HepG2 (cell line): ENCODE data around the gene CEP104. TPM values are rescaled to one million over a fixed set of nuclear protein-coding genes. Genes with fewer than 3 reads are reported as not detected.
A peak's percentile ranks its signal among the peaks of the same experiment; 100 is the strongest.

Source experiments
- AGO2 ChIP-seq: fragments of 200-400 bp; formaldehyde crosslinking; optimal IDR thresholded peaks from 2 replicates; pipeline ENCODE3; 2017; ENCODE audit warnings: mild to moderate bottlenecking, low read depth, low read length, moderate library complexity
- KDM5B ChIP-seq: sonication (generic); formaldehyde crosslinking; IDR thresholded peaks from 2 replicates; pipeline ENCODE4 v1.4.0; 2020; ENCODE audit warnings: missing genetic modification reagents, mild to moderate bottlenecking, borderline replicate concordance
- MEF2D ChIP-seq: sonication (generic); formaldehyde crosslinking; IDR thresholded peaks from 2 replicates; pipeline ENCODE4 v1.5.1; 2020; ENCODE audit warnings: mild to moderate bottlenecking, missing genetic modification reagents
- POLR2A ChIP-seq, 2 experiments: IDR thresholded peaks; 2 replicates each; pipeline ENCODE4 v1.6.1; 2011; ENCODE audit warnings: low read depth in 2 of 2, low read length in 2 of 2, mild to moderate bottlenecking in 1 of 2, moderate library complexity in 1 of 2; ENCODE audit not compliant: insufficient read depth in 1 of 2
- SKI ChIP-seq: fragments of 450-650 bp; IDR thresholded peaks from one replicate; pipeline ENCODE4 v1.6.1; 2018; ENCODE audit warnings: mild to moderate bottlenecking; ENCODE audit not compliant: partially characterized antibody
- SNAI1 ChIP-seq: sonication (generic); formaldehyde crosslinking; IDR thresholded peaks from 2 replicates; pipeline ENCODE4 v1.5.0; 2020; ENCODE audit warnings: mild to moderate bottlenecking, missing genetic modification reagents, borderline replicate concordance
- SNAPC2 ChIP-seq: sonication (generic); formaldehyde crosslinking; IDR thresholded peaks from 2 replicates; pipeline ENCODE4 v1.8.1; 2022; ENCODE audit warnings: mild to moderate bottlenecking, missing genetic modification reagents
- ZC3H13 ChIP-seq: sonication (generic); formaldehyde crosslinking; IDR thresholded peaks from 2 replicates; pipeline ENCODE4 v1.8.1; 2023; ENCODE audit warnings: mild to moderate bottlenecking, missing genetic modification reagents, moderate library complexity
- ZFP82 ChIP-seq: sonication (generic); formaldehyde crosslinking; IDR thresholded peaks from 2 replicates; pipeline ENCODE4 v1.5.1; 2020; ENCODE audit warnings: mild to moderate bottlenecking, missing genetic modification reagents, borderline replicate concordance
- ZNF263 ChIP-seq: sonication (generic); formaldehyde crosslinking; IDR thresholded peaks from 2 replicates; pipeline ENCODE4 v1.4.0; 2020; ENCODE audit warnings: missing genetic modification reagents
- ZNF367 ChIP-seq: sonication (generic); formaldehyde crosslinking; IDR thresholded peaks from 2 replicates; pipeline ENCODE4 v1.4.0; 2020; ENCODE audit warnings: missing genetic modification reagents, borderline replicate concordance
- ZNF383 ChIP-seq: sonication (generic); formaldehyde crosslinking; IDR thresholded peaks from 2 replicates; pipeline ENCODE4 v1.4.0; 2020; ENCODE audit warnings: missing genetic modification reagents, mild to moderate bottlenecking, borderline replicate concordance
- ZNF619 ChIP-seq: sonication (generic); formaldehyde crosslinking; IDR thresholded peaks from 2 replicates; pipeline ENCODE4 v1.4.0; 2020; ENCODE audit warnings: mild to moderate bottlenecking, missing genetic modification reagents
- ZNF674 ChIP-seq: sonication (generic); formaldehyde crosslinking; IDR thresholded peaks from 2 replicates; pipeline ENCODE4 v1.5.0; 2020; ENCODE audit warnings: low read depth, mild to moderate bottlenecking, missing genetic modification reagents
- ZNF777 ChIP-seq: sonication (generic); formaldehyde crosslinking; IDR thresholded peaks from 2 replicates; pipeline ENCODE4 v1.4.0; 2020; ENCODE audit warnings: missing genetic modification reagents
- ZSCAN22 ChIP-seq: sonication (generic); formaldehyde crosslinking; IDR thresholded peaks from 2 replicates; pipeline ENCODE4 v1.4.0; 2020; ENCODE audit warnings: mild to moderate bottlenecking, missing genetic modification reagents
- polyA plus RNA-seq, 8 experiments: library from polyadenylated mRNA; depleted of rRNA in 3 of 8; stranded (reverse) in 7 of 8; unstranded in 1 of 8; fragments of >200 nt; fragmentation: Illumina TruSeq in 4 of 8; extraction: Trizol in 4 of 8; gene quantifications; 2 replicates each; pipeline versions ENCODE4 v1.2.1 to v1.2.3, GENCODE V29; 2011 to 2016; ENCODE audit warnings: low read depth in 4 of 8, missing spikeins in 1 of 8, mixed read lengths in 1 of 8; ENCODE audit not compliant: insufficient read depth in 1 of 8
- total RNA-seq, 5 experiments: library from RNA; depleted of rRNA; stranded (reverse); fragments of >200 nt; fragmentation: Illumina TruSeq; extraction: Trizol; gene quantifications; 2 replicates each; pipeline ENCODE4 v1.2.3, GENCODE V29; 2016; ENCODE audit warnings: low read depth in 1 of 5
- TF ChIP-seq, protein P1 (sequence below): sonication (generic); formaldehyde crosslinking; IDR thresholded peaks from 2 replicates; pipeline ENCODE4 v1.4.0; 2020; ENCODE audit warnings: missing genetic modification reagents
- TF ChIP-seq, protein P2 (sequence below): IDR thresholded peaks from 2 replicates; pipeline ENCODE4 v1.4.0; 2020; ENCODE audit warnings: mild to moderate bottlenecking, missing genetic modification reagents
- TF ChIP-seq, protein P3 (sequence below): sonication (generic); formaldehyde crosslinking; IDR thresholded peaks from 2 replicates; pipeline ENCODE4 v1.4.0; 2020; ENCODE audit warnings: missing genetic modification reagents, borderline replicate concordance

CEP104 gene
- total and polyA plus RNA-seq, 2 of the 13 experiments (the other 11 are each of a cell fraction or from before 2014, with no cell fraction given) = 20.4 to 30.1 TPM

DNA sequence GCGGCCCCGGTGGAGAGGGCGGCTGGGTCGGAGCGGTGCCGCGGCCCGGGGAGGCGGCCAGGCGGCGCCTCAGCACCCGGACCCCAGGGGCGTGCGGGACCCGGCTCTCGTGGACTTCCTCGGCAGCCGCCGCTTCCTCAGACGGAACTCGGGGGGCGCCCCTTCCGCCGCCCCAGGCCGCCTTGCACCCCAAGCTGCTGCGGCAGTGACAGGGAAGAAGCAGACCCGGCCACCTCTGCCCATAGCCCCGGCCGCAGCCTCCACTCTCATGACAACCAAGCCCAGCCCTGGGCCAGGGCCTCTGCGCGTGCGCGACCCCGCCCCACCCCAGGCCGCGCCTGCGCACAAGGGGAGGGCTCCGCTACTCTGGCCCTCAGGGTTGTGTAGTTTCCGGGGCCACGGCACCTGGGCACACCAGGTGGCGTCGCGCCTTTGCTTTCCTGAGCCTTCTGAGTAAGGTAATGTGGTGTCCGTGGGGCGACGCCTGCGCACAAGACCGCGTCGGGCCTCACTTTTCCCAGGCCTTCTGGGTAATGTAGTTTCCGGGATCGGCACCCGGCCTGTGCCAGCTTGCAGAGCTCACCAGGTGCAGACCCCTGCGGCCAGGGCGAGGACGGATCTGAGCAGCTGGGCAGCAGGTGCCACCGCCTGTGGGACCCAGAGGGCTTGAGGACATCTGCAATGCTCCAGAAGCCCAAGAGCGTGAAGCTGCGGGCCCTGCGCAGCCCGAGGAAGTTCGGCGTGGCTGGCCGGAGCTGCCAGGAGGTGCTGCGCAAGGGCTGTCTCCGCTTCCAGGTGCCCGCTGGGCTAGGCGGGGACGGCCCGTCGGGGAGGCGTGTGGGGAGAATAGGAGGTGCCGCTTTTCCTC, at the start of gene CEP104, which contains the start of gene DFFB (continued):
- peak; percentile 55; the same call in 1 of the 2 replicates for TF ChIP-seq ZNF619 (CRISPR knock-in tag)
- peak; percentile 55; the same call in 1 of the 2 replicates for TF ChIP-seq KDM5B (CRISPR knock-in tag)
- TF ChIP-seq SNAPC2 (CRISPR knock-in tag) = no peak
- TF ChIP-seq ZNF674 (CRISPR knock-in tag) = 0 out of 2 replicates have a peak, but pooled peaks have one; percentile 88
- no peak for TF ChIP-seq ZNF263 (CRISPR knock-in tag)
- TF ChIP-seq, protein P1, sequence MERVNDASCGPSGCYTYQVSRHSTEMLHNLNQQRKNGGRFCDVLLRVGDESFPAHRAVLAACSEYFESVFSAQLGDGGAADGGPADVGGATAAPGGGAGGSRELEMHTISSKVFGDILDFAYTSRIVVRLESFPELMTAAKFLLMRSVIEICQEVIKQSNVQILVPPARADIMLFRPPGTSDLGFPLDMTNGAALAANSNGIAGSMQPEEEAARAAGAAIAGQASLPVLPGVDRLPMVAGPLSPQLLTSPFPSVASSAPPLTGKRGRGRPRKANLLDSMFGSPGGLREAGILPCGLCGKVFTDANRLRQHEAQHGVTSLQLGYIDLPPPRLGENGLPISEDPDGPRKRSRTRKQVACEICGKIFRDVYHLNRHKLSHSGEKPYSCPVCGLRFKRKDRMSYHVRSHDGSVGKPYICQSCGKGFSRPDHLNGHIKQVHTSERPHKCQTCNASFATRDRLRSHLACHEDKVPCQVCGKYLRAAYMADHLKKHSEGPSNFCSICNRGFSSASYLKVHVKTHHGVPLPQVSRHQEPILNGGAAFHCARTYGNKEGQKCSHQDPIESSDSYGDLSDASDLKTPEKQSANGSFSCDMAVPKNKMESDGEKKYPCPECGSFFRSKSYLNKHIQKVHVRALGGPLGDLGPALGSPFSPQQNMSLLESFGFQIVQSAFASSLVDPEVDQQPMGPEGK (CRISPR knock-in tag) = 0 out of 2 replicates have a peak, but pooled peaks have one; percentile 11
- no peak for TF ChIP-seq SNAI1 (CRISPR knock-in tag)
- peak; percentile 64 for TF ChIP-seq MEF2D
- no peak; the same call in 1 of the 2 replicates for TF ChIP-seq ZNF367 (CRISPR knock-in tag)
- TF ChIP-seq SKI = peak; percentile 38
- 0 out of 2 replicates have a peak, but pooled peaks have one; percentile 10 for TF ChIP-seq ZNF383 (CRISPR knock-in tag)
- TF ChIP-seq, protein P2, sequence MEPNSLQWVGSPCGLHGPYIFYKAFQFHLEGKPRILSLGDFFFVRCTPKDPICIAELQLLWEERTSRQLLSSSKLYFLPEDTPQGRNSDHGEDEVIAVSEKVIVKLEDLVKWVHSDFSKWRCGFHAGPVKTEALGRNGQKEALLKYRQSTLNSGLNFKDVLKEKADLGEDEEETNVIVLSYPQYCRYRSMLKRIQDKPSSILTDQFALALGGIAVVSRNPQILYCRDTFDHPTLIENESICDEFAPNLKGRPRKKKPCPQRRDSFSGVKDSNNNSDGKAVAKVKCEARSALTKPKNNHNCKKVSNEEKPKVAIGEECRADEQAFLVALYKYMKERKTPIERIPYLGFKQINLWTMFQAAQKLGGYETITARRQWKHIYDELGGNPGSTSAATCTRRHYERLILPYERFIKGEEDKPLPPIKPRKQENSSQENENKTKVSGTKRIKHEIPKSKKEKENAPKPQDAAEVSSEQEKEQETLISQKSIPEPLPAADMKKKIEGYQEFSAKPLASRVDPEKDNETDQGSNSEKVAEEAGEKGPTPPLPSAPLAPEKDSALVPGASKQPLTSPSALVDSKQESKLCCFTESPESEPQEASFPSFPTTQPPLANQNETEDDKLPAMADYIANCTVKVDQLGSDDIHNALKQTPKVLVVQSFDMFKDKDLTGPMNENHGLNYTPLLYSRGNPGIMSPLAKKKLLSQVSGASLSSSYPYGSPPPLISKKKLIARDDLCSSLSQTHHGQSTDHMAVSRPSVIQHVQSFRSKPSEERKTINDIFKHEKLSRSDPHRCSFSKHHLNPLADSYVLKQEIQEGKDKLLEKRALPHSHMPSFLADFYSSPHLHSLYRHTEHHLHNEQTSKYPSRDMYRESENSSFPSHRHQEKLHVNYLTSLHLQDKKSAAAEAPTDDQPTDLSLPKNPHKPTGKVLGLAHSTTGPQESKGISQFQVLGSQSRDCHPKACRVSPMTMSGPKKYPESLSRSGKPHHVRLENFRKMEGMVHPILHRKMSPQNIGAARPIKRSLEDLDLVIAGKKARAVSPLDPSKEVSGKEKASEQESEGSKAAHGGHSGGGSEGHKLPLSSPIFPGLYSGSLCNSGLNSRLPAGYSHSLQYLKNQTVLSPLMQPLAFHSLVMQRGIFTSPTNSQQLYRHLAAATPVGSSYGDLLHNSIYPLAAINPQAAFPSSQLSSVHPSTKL (CRISPR knock-in tag) = peak; percentile 48; the same call in 1 of the 2 replicates
- TF ChIP-seq, protein P3, sequence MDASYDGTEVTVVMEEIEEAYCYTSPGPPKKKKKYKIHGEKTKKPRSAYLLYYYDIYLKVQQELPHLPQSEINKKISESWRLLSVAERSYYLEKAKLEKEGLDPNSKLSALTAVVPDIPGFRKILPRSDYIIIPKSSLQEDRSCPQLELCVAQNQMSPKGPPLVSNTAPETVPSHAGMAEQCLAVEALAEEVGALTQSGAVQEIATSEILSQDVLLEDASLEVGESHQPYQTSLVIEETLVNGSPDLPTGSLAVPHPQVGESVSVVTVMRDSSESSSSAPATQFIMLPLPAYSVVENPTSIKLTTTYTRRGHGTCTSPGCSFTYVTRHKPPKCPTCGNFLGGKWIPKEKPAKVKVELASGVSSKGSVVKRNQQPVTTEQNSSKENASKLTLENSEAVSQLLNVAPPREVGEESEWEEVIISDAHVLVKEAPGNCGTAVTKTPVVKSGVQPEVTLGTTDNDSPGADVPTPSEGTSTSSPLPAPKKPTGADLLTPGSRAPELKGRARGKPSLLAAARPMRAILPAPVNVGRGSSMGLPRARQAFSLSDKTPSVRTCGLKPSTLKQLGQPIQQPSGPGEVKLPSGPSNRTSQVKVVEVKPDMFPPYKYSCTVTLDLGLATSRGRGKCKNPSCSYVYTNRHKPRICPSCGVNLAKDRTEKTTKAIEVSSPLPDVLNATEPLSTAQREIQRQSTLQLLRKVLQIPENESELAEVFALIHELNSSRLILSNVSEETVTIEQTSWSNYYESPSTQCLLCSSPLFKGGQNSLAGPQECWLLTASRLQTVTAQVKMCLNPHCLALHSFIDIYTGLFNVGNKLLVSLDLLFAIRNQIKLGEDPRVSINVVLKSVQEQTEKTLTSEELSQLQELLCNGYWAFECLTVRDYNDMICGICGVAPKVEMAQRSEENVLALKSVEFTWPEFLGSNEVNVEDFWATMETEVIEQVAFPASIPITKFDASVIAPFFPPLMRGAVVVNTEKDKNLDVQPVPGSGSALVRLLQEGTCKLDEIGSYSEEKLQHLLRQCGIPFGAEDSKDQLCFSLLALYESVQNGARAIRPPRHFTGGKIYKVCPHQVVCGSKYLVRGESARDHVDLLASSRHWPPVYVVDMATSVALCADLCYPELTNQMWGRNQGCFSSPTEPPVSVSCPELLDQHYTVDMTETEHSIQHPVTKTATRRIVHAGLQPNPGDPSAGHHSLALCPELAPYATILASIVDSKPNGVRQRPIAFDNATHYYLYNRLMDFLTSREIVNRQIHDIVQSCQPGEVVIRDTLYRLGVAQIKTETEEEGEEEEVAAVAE = peak; percentile 44; the same call in 1 of the 2 replicates
- TF ChIP-seq ZFP82 (CRISPR knock-in tag) = no peak
- TF ChIP-seq ZNF777 (CRISPR knock-in tag) = peak; percentile 58
- peak; percentile 22 to 81; a peak in 3 of 4 replicates for TF ChIP-seq POLR2A (IDR thresholded peaks at IDR 0.05; ENCODE audit: insufficient read depth in 1 of 2, low read depth in 2 of 2, low read length in 2 of 2)
- no peak for TF ChIP-seq AGO2
- no peak for TF ChIP-seq ZSCAN22
- TF ChIP-seq ZC3H13 (CRISPR knock-in tag) = 0 out of 2 replicates have a peak, but pooled peaks have one; percentile 23
